HG02678 (cell line): ENCODE results near the gene FSTL1.

Experiments used
- ATAC-seq: cut with Tn5 transposase; IDR thresholded peaks from one replicate; pipeline ENCODE4 v1.9.1; 2021; ENCODE audit warnings: mild to moderate bottlenecking, moderate library complexity; ENCODE audit not compliant: unreplicated experiment

FSTL1 gene

GRCh38 chr3:120450600-120451271, at the start of gene FSTL1:
TSS of gene FSTL1 (minus strand) at chr3:120450992. CDS start at chr3:120450746, 246 bp downstream.
- ATAC-seq, result no peak

DNA sequence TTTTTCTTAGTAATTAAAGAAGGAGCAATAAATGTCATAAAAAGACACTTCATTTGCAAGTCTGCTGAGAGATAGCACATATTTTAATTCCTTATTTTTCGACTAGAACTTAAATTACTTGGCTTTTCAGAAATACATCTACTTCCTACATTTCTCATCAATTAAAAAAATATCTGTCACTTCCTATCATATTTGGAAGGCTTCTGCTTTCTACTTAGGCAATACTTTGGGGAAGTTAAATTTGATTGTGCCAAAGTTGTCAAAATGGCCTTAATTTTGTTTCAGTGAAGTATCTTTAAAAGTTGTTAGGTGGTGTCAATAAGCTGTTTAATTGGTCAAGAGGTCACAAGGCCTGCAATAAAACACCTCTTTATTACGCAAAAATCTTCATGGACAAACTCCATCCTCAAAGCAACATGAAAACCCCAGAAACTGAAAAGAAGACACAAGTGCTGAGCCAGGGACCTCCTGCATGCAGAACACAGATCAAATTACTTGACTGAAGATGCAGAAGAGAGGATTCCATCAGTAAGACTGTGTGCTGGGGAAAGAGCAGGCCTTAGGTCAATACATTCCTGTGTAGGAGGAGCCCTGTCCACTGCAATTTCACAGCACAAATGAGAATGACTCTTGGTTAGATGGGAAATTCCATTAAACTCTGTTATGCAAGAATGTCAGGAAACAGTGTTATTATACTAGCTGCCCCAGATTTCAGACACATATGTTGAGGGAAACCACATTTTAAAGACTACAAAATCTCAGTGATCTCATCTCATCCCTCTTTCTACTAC, 48.0 kb upstream of the FSTL1 start:
- no peak for ATAC-seq

DNA sequence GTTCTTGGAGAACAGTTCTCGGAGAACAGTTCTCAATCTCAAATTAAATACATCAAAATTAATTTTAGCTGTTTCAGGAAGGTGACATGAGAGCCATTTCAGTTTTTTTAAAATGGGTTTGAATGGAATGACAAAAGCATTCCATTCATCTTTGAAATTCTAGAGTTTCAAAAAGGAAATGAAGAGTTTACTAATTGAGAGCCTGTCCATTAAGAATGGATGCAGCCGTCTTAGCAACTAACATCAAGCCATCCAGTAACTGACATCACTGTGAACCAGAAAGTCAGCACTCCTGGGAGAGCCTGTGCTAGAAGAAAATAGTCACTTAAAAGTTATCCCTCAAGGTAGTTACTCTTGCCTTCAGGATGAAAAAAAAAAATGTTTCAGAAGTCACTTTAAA, 47.0 kb upstream of the FSTL1 start:
- ATAC-seq, result no peak

- no peak for ATAC-seq
Observed at GRCh38 chr3:120497336-120497735, 46.5 kb upstream of the FSTL1 start.

- ATAC-seq, result no peak
Observed at GRCh38 chr3:120496278-120497002, 45.6 kb upstream of the FSTL1 start.

- no peak for ATAC-seq
Observed at GRCh38 chr3:120495809-120496208, 45.0 kb upstream of the FSTL1 start.

GRCh38 chr3:120492103-120492502, 41.3 kb upstream of the FSTL1 start:
- no peak for ATAC-seq

- no peak for ATAC-seq
Observed at GRCh38 chr3:120489421-120489820, 38.6 kb upstream of the FSTL1 start.

DNA sequence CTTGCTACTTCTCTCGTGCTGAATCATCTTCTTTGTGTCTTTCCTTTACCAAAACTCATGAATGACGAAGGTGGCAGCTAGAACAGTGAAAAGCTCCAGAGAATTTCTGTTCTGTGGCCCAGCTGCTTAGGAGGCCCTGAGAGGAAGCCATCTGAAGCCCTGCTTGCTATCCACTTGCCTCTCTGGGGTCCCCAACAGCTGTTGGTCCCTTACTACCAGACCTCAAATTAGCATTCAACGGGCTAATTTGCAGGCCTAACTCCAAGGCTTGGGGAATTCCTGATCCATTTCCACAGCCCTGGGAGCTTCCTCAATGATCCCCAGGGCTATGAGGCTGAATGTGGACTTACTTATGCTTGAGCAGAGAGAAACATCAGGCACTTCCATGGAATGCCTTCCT, 37.5 kb upstream of the FSTL1 start:
- no peak for ATAC-seq

- ATAC-seq, result no peak
Observed at GRCh38 chr3:120487191-120487650, 36.4 kb upstream of the FSTL1 start.

GRCh38 chr3:120481081-120481480, 30.3 kb upstream of the FSTL1 start:
- no peak for ATAC-seq

- no peak for ATAC-seq
Observed at GRCh38 chr3:120477781-120478180, 27.0 kb upstream of the FSTL1 start.

- no peak for ATAC-seq
Observed at GRCh38 chr3:120475722-120476377, 25.1 kb upstream of the FSTL1 start.

DNA sequence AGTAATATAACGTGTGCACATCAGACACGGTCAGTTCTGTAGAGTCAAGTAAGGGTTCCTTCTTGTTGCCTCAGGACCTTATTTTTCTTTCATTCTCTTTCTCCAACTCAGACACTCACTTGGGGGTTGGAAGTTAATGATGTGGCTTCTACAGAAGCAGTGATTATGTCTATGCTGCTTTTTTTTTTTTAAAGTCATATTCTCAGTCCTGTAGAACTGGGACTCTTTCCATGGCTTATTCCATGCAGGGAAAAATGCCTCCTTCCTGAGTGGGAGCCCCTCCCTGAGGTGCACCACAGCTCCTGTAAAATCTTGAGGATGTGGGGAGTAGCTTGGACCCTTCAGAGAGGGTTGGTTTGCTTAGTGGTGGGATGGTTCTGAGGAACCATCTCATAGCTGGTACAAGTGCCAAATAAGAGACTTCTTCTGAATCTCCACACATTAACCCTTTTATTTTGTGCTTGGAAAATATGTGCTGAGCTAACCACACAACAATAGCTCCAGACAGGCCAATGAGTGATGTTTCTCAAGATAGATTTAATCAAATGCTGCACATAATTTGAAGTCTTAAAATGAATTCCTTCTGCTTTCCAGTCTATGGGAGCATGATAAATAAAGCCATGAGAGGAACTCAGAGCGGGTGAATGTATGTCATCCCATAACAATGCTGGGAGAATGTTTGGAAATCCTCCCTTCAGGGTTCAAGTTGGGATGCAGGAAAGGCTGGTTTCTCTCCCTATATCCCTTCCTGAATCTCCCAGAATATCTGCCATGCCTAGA, 23.3 kb upstream of the FSTL1 start:
- ATAC-seq, result no peak

DNA sequence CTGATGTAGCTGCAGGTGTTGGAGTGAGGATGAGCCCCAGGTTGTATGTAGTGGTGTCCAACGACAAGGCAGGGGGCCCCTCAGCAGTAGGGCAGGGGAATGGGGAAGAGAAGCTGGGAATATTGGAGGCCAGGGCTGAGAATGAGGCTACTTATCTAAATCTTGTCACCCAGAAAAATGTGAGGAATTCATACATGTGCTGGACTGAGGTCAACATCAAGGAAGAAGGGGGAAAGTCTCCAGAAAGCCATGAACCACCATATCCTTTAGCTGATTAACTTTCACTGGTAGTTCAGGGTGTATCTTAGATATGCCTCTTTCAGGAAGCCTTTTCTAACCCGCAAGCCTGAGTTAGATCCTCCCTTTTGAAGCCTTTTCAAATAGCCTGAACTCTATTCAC, 22.6 kb upstream of the FSTL1 start:
- no peak for ATAC-seq

GRCh38 chr3:120472121-120472844, 21.5 kb upstream of the FSTL1 start:
- ATAC-seq, result no peak

- no peak for ATAC-seq
Observed at GRCh38 chr3:120471643-120472042, 20.9 kb upstream of the FSTL1 start.

- ATAC-seq, result no peak
Observed at GRCh38 chr3:120470870-120471269, 20.1 kb upstream of the FSTL1 start.

DNA sequence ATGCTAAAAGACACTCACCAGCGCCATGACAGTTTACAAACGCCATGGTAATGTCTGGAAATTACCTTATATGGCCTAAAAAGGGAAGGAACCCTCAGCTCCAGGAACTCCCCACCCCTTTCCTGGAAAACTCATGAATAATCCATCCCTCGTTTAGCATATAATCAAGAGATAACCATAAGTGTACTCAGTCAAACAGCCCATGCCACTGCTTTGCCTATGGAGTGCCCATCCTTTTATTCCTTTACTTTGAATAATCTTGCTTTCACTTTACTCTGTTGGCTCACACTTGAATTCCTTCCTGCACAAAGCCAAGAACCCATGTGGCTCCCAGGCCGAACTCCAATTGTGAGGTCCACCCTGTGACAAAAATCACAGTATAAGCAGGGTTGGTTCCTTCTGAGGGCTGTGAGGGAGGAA, 19.1 kb upstream of the FSTL1 start:
- no peak for ATAC-seq

- ATAC-seq, result no peak
Observed at GRCh38 chr3:120469440-120469839, 18.6 kb upstream of the FSTL1 start.
